Effector memory CD8-positive, alpha-beta T cell (primary cell): ENCODE measurements around the gene PIGU.
"Not testable (repeated sequence)": the region's sequence is repeated elsewhere in the genome, so short reads cannot be mapped to it uniquely, and the experiment has no call there.

ENCODE experiments used
- ATAC-seq: fragments of 150-1000 bp; cut with Tn5 transposase; replicated peaks from 2 replicates; pipeline ENCODE4 v1.10.0; 2021; ENCODE audit warnings: mild to moderate bottlenecking, moderate library complexity
- DNase-seq, 3 experiments: peaks; one replicate each; pipeline ENCODE4 v3.0.0; 2021
- H3K27ac Mint-ChIP-seq, 2 donors: one replicate each; pipeline ENCODE4 v1.8.0; 2022; ENCODE audit warnings: mild to moderate bottlenecking in 2 of 2, mixed read lengths in 2 of 2, moderate library complexity in 2 of 2
- H3K27me3 Mint-ChIP-seq, 2 donors: one replicate each; pipeline ENCODE4 v1.8.0; 2022; ENCODE audit warnings: mixed read lengths in 2 of 2
- H3K36me3 Mint-ChIP-seq: one replicate; pipeline ENCODE4 v1.8.0; 2022; ENCODE audit warnings: mild to moderate bottlenecking, moderate library complexity, mixed read lengths; ENCODE audit not compliant: insufficient read depth
- H3K4me1 Mint-ChIP-seq, 2 donors: one replicate each; pipeline ENCODE4 v1.8.0; 2022; ENCODE audit warnings: low read depth in 2 of 2, mixed read lengths in 2 of 2
- H3K4me3 Mint-ChIP-seq, 2 donors: one replicate each; pipeline ENCODE4 v1.8.0; 2022; ENCODE audit warnings: mild to moderate bottlenecking in 2 of 2, mixed read lengths in 2 of 2, moderate library complexity in 2 of 2
- H3K9me3 Mint-ChIP-seq, 2 donors: one replicate each; pipeline ENCODE4 v1.8.0; 2022; ENCODE audit warnings: mixed read lengths in 2 of 2

Gene PIGU

GRCh38 chr20:34663213-34663943, 13.5 kb downstream of the PIGU start:
- Mint-ChIP-seq H3K9me3 (no peaks in the 10 kb centered on the region), H3K27ac (peak overlapping the region in 1 of 2 donors; percentile 79)
- ATAC-seq: no peak

GRCh38 chr20:34661811-34662210, 15.1 kb downstream of the PIGU start:
- not testable (repeated sequence) for H3K4me3 Mint-ChIP-seq, H3K4me1 Mint-ChIP-seq, ATAC-seq, DNase-seq, H3K36me3 Mint-ChIP-seq, H3K9me3 Mint-ChIP-seq, H3K27me3 Mint-ChIP-seq
- H3K27ac Mint-ChIP-seq: peak overlapping the region in 1 of 2 donors; percentile 83

More at GRCh38 chr20:34663213-34663943, 13.5 kb downstream of the PIGU start:
- Mint-ChIP-seq H3K36me3 (peaks cover 5% of the 10 kb centered on the region), H3K4me3 (no peak overlapping the region), H3K4me1 (peaks cover 7 to 14% of the 10 kb centered on the region in 2 donors), H3K27me3 (no peaks in the 10 kb centered on the region)
- DNase-seq: no peak

- peaks cover 18% of the 10 kb centered on the region for H3K36me3 Mint-ChIP-seq
- not testable (repeated sequence) for H3K27me3 Mint-ChIP-seq, ATAC-seq, H3K27ac Mint-ChIP-seq, H3K4me3 Mint-ChIP-seq, H3K9me3 Mint-ChIP-seq, DNase-seq, H3K4me1 Mint-ChIP-seq
Observed at GRCh38 chr20:34658654-34659053, 18.2 kb downstream of the PIGU start.

GRCh38 chr20:34654207-34654744, 22.6 kb downstream of the PIGU start:
- Mint-ChIP-seq H3K36me3 (peaks cover 13% of the 10 kb centered on the region), H3K4me3 (no peak overlapping the region), H3K9me3 (no peaks in the 10 kb centered on the region), H3K27ac (no peak overlapping the region), H3K27me3 (no peaks in the 10 kb centered on the region), H3K4me1 (peaks cover 0 to 2% of the 10 kb centered on the region in 2 donors)
- ATAC-seq: no peak
- DNase-seq: no peak

GRCh38 chr20:34651200-34651599, 25.7 kb downstream of the PIGU start:
- Mint-ChIP-seq H3K4me3 (no peak overlapping the region), H3K27ac (no peak overlapping the region), H3K27me3 (no peaks in the 10 kb centered on the region), H3K4me1 (peaks cover 0 to 4% of the 10 kb centered on the region in 2 donors), H3K9me3 (no peaks in the 10 kb centered on the region), H3K36me3 (peaks cover 13% of the 10 kb centered on the region)
- ATAC-seq (no peak), DNase-seq (no peak)

GRCh38 chr20:34647737-34648136, 29.2 kb downstream of the PIGU start:
- no peak overlapping the region for H3K27ac Mint-ChIP-seq
- no peaks in the 10 kb centered on the region for H3K27me3 Mint-ChIP-seq
- no peaks in the 10 kb centered on the region for H3K9me3 Mint-ChIP-seq
- ATAC-seq (no peak), DNase-seq (no peak)
- H3K36me3 Mint-ChIP-seq: peaks cover 10% of the 10 kb centered on the region
- H3K4me1 Mint-ChIP-seq: peaks cover 0 to 4% of the 10 kb centered on the region in 2 donors
- H3K4me3 Mint-ChIP-seq: no peak overlapping the region

- no peaks in the 10 kb centered on the region for H3K9me3 Mint-ChIP-seq
- H3K36me3 Mint-ChIP-seq: peaks cover 10% of the 10 kb centered on the region
- peak overlapping the region; percentile 19 to 29 for H3K27ac Mint-ChIP-seq
- DNase-seq (no peak), ATAC-seq (no peak)
- no peaks in the 10 kb centered on the region for H3K27me3 Mint-ChIP-seq
- H3K4me1 Mint-ChIP-seq: peaks cover 0 to 4% of the 10 kb centered on the region in 2 donors
- H3K4me3 Mint-ChIP-seq: no peak overlapping the region
Observed at GRCh38 chr20:34644951-34645350, 31.9 kb downstream of the PIGU start.

DNA sequence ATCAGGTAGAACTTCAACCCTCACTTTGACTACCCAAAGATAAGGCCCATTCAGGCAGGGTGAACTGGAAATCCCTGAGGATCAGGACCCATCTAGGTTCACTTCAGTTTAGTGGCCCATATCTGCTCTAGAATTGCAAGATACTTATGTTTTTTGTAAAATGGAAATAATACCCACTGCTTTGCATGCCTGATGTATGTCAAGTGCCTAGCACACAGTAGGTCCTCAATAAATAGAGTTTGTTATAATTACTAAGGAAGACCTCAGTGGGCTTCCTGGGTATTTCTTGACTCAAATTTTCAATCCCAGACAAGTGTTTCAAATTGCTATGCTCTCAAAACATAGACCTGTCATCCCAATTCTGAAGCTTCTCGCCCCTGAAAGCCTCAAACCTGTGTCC, 32.5 kb downstream of the PIGU start:
- Mint-ChIP-seq H3K9me3 (no peaks in the 10 kb centered on the region), H3K27me3 (no peaks in the 10 kb centered on the region), H3K4me1 (peaks cover 0 to 3% of the 10 kb centered on the region in 2 donors), H3K27ac (peak overlapping the region in 1 of 2 donors; percentile 29), H3K4me3 (no peak overlapping the region), H3K36me3 (peaks cover 10% of the 10 kb centered on the region)
- DNase-seq: no peak
- no peak for ATAC-seq

DNA sequence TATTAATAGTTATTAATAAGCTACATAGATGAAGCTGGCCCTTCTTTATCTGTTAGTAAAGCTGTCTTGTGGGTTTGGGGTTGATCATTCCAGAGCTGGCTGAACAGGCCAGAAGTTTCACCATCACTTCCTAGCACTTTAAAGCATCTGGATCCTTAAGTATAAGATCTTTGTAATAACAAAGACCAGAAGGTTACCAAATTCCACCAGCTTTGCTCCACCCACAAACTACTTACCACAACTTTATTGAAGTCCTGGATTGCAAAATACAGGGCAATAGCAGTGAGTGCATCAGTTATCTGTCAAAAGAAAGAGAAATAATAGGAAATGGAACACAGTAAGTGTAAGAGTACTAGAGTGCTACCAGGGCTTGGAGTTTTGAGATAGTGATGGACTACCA, 33.0 kb downstream of the PIGU start:
- no peak overlapping the region for H3K27ac Mint-ChIP-seq

DNA sequence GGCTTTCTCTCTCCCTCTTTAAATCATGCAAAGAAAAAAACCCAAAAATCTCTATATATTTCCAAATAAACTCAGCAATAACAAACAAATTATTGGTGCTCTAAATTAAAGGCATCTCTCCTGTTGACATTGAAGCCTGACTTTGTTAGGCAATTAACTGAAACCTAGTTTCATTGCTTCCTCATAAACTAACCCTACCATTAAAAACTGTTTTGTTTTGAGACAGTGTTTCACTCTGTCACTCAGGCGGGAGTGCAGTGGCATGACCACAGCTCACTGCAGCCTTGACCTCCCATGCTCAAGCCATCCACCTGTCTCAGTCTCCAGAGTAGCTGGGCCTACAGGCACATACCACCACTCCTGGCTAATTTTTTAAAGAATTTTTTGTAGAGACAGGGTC, 34.9 kb downstream of the PIGU start:
- Mint-ChIP-seq H3K4me1 (no peaks in the 10 kb centered on the region), H3K36me3 (peaks cover 14% of the 10 kb centered on the region), H3K4me3 (no peak overlapping the region), H3K27me3 (no peaks in the 10 kb centered on the region), H3K9me3 (no peaks in the 10 kb centered on the region), H3K27ac (no peak overlapping the region)
- DNase-seq (no peak), ATAC-seq (no peak)

More for the DNA sequence above, 33.0 kb downstream of the PIGU start:
- no peaks in the 10 kb centered on the region for H3K4me1 Mint-ChIP-seq
- no peak overlapping the region for H3K4me3 Mint-ChIP-seq
- no peak for ATAC-seq
- no peak for DNase-seq
- H3K9me3 Mint-ChIP-seq: no peaks in the 10 kb centered on the region
- H3K27me3 Mint-ChIP-seq: no peaks in the 10 kb centered on the region
- peaks cover 12% of the 10 kb centered on the region for H3K36me3 Mint-ChIP-seq

- H3K27me3 Mint-ChIP-seq: no peaks in the 10 kb centered on the region
- ATAC-seq (no peak), DNase-seq (no peak)
- H3K4me1 Mint-ChIP-seq: no peaks in the 10 kb centered on the region
- peaks cover 32% of the 10 kb centered on the region for H3K36me3 Mint-ChIP-seq
- H3K4me3 Mint-ChIP-seq: no peak overlapping the region
- peak overlapping the region; percentile 12 to 33 for H3K27ac Mint-ChIP-seq
- H3K9me3 Mint-ChIP-seq: no peaks in the 10 kb centered on the region
Observed at GRCh38 chr20:34639755-34640222, 37.1 kb downstream of the PIGU start.

- H3K27me3 Mint-ChIP-seq: no peaks in the 10 kb centered on the region
- peaks cover 35% of the 10 kb centered on the region for H3K36me3 Mint-ChIP-seq
- no peaks in the 10 kb centered on the region for H3K4me1 Mint-ChIP-seq
- no peak for DNase-seq
- no peak overlapping the region for H3K27ac Mint-ChIP-seq
- no peak for ATAC-seq
- no peaks in the 10 kb centered on the region for H3K9me3 Mint-ChIP-seq
- no peak overlapping the region for H3K4me3 Mint-ChIP-seq
Observed at GRCh38 chr20:34638532-34638931, 38.4 kb downstream of the PIGU start.

- Mint-ChIP-seq H3K4me1 (peaks cover 0 to 3% of the 10 kb centered on the region in 2 donors), H3K9me3 (no peaks in the 10 kb centered on the region), H3K27me3 (no peaks in the 10 kb centered on the region), H3K4me3 (no peak overlapping the region), H3K36me3 (peaks cover 36% of the 10 kb centered on the region), H3K27ac (no peak overlapping the region)
- no peak for DNase-seq
- no peak for ATAC-seq
Observed at GRCh38 chr20:34638039-34638292, 38.9 kb downstream of the PIGU start.

DNA sequence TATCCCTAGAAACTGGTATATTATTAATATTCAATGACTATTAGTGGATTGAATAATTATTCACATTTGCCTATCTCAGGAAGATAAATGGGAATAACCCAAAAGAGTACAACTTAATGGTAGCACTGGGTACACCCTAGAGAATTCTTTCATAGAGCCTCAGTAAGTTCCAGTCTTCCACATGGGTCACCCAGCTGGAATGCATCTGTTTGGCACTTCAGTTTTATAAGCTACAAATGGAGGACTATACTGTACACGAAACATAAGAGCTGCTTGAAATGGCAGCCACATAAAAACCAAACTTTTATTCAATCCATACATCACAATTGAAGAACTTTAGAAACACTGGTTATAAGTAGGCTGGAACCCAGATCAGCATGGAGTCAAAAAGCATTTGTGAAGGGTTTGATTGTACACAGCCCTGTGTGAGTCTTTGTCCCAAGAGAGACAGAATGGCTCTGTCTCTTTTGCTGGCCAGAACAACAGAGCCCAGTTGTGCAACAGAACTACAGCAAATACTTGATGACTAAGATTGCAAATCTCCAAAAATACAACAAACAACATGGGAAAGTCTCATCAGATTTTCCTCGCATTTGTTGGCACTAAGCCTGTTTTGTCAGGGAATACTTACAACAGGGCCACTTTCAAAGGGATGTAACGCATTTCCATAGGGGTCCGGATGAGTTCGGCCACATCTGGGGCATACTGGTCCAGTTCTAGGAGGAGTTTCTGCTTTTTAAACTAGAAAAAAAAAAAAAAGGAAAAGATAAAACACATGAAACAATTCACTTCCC, 39.5 kb downstream of the PIGU start:
- ATAC-seq: no peak
- Mint-ChIP-seq H3K36me3 (peaks cover 39% of the 10 kb centered on the region), H3K9me3 (no peaks in the 10 kb centered on the region), H3K27ac (no peak overlapping the region), H3K4me3 (no peak overlapping the region), H3K27me3 (no peaks in the 10 kb centered on the region), H3K4me1 (peaks cover 0 to 7% of the 10 kb centered on the region in 2 donors)
- DNase-seq: no peak
